Measurements from ENCODE around the gene SLC2A13. TPM values are rescaled to one million over a fixed set of nuclear protein-coding genes. Genes with fewer than 3 reads are reported as not detected.

SLC2A13 gene
- total and polyA plus RNA-seq, 2 donors (not counting 1 experiment from before 2014, with no cell fraction given): 5.4 to 10.2 TPM

DNA sequence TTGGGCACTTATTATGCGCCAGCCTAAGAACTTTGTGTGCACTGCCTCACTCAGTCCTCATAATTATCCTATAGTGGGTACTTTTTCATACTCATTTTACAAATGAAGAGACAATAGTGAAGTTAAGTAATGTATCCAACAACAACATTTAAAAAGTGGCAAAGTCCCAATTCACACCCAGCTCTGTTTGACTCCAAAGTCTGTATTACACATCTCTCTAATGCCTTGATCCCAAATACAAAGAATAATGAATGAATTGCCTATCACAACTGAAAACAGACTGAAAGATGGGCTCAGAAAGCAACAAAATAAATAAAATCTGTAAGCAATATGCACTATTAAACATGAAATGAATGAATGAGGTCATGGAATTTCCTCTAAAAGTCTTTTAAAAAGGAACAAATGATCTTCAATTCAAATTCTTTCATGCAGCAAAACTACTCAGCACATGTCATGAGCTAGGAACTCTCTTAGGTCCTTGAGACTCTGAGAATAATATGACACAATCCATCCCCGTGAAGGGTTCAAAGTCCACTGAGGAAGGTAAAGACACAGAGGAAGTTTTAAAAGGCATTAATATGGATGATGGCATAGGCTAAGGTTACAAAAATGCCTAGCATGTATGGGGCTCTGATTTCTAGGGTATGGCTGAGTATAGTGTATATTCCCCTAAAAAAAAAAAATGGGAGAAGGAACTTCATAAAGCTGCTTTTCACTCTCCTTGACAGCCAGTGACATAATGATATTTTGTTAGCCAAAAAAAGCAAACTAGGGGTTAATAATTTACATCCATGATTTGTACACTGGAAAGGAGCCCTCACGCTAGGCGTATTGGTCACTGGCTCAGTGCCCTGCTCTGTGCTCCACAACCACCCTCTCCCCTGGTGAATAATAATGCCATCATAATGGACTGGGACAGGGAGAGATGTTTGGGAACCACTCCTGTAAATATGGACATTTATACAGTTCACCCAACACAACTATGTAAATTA lies 103.4 kb downstream of the SLC2A13 start:
- Histone ChIP-seq H3K36me3 (ENCODE audit: control insufficient read depth, insufficient read depth, low read length) (no peaks in the 10 kb centered on the region), H4K20me1 (ENCODE audit: control insufficient read depth, extremely low read depth, insufficient read depth, low read length) (no peaks in the 10 kb centered on the region)
- no peak for DNase-seq (ENCODE audit: low read depth in 2 of 2)

DNA sequence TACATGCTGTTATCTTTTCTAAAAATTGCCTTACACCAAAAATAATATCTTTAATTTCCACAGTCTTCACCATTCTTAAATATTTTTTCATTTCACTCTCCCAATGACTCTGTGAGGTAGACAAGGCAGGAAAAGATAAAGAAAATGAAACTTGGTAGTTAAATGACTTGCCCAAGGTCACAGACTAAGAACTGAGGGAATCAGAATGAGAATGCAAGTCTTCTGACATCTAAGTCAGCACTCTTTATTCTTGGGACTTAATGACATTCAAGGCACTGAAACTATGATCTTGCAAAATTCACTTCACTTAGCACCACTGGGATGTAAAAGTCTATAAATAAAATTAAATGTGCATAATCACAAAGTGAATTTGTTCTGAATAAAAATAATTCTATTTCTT lies 104.5 kb downstream of the SLC2A13 start:
- no peaks in the 10 kb centered on the region for H3K36me3 ChIP-seq (ENCODE audit: control insufficient read depth, insufficient read depth, low read length)
- no peaks in the 10 kb centered on the region for H3K9me3 ChIP-seq (ENCODE audit: control insufficient read depth, insufficient read depth, low read depth, low read length)
- DNase-seq (ENCODE audit: low read depth in 2 of 2): no peak
- H3K27ac ChIP-seq (ENCODE audit: insufficient read depth, low read length): no peak overlapping the region
- H4K20me1 ChIP-seq (ENCODE audit: control insufficient read depth, extremely low read depth, insufficient read depth, low read length): no peaks in the 10 kb centered on the region
- no peak overlapping the region for H2AFZ ChIP-seq (ENCODE audit: low read length)
- H3K79me2 ChIP-seq (ENCODE audit: control insufficient read depth, insufficient read depth, low read length): no peaks in the 10 kb centered on the region
- H3K4me2 ChIP-seq (ENCODE audit: extremely low read depth, insufficient read depth, low read length): no peak overlapping the region
- no peak overlapping the region for H3K9ac ChIP-seq (ENCODE audit: insufficient read depth, low read length)
- TF ChIP-seq, protein P1, sequence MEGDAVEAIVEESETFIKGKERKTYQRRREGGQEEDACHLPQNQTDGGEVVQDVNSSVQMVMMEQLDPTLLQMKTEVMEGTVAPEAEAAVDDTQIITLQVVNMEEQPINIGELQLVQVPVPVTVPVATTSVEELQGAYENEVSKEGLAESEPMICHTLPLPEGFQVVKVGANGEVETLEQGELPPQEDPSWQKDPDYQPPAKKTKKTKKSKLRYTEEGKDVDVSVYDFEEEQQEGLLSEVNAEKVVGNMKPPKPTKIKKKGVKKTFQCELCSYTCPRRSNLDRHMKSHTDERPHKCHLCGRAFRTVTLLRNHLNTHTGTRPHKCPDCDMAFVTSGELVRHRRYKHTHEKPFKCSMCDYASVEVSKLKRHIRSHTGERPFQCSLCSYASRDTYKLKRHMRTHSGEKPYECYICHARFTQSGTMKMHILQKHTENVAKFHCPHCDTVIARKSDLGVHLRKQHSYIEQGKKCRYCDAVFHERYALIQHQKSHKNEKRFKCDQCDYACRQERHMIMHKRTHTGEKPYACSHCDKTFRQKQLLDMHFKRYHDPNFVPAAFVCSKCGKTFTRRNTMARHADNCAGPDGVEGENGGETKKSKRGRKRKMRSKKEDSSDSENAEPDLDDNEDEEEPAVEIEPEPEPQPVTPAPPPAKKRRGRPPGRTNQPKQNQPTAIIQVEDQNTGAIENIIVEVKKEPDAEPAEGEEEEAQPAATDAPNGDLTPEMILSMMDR (conservative IDR thresholded peaks at IDR 0.05 in 1 of 2, IDR thresholded peaks at IDR 0.05 in 1 of 2; ENCODE audit: low read depth in 1 of 2, low read length in 2 of 2): no peak
- no peaks in the 10 kb centered on the region for H3K4me1 ChIP-seq (ENCODE audit: control insufficient read depth, extremely low read depth, insufficient read depth, low read length)
- no peaks in the 10 kb centered on the region for H3K27me3 ChIP-seq (ENCODE audit: control insufficient read depth, insufficient read depth, low read length)
- no peak overlapping the region for H3K4me3 ChIP-seq (replicated peaks in 1 of 4; ENCODE audit: control extremely low read depth in 1 of 4, insufficient read depth in 1 of 4, low read depth in 3 of 4, low read length in 4 of 4)

More for the DNA sequence above, 103.4 kb downstream of the SLC2A13 start:
- Histone ChIP-seq H3K9me3 (ENCODE audit: control insufficient read depth, insufficient read depth, low read depth, low read length) (no peaks in the 10 kb centered on the region), H3K27ac (ENCODE audit: insufficient read depth, low read length) (no peak overlapping the region), H3K9ac (ENCODE audit: insufficient read depth, low read length) (no peak overlapping the region), H2AFZ (ENCODE audit: low read length) (no peak overlapping the region), H3K27me3 (ENCODE audit: control insufficient read depth, insufficient read depth, low read length) (no peaks in the 10 kb centered on the region), H3K79me2 (ENCODE audit: control insufficient read depth, insufficient read depth, low read length) (no peaks in the 10 kb centered on the region), H3K4me3 (replicated peaks in 1 of 4; ENCODE audit: control extremely low read depth in 1 of 4, insufficient read depth in 1 of 4, low read depth in 3 of 4, low read length in 4 of 4) (no peak overlapping the region), H3K4me2 (ENCODE audit: extremely low read depth, insufficient read depth, low read length) (no peak overlapping the region), H3K4me1 (ENCODE audit: control insufficient read depth, extremely low read depth, insufficient read depth, low read length) (no peaks in the 10 kb centered on the region)
- TF ChIP-seq EZH2 (IDR thresholded peaks at IDR 0.05; ENCODE audit: low read length, missing control alignments): no peak

DNA sequence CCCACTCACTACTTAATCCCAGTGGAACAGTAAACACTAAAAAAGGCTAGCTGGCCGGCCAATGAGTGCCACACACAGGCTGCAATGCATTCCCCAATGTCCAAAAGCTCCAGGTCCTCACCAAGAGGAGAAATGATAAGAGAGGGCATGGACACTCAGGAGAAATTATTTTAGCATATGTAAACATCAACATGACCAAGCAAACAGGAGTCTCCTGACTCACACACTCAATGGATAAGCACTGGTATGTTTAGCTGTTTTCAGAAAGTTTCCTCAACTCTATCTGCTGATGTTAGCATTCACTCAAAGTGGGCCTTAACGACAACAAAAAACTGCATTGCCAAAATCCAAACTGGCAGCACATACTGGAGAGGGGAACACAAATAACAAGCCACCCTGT lies 105.0 kb downstream of the SLC2A13 start:
- no peak for DNase-seq (ENCODE audit: low read depth in 2 of 2)
- Histone ChIP-seq H3K9ac (ENCODE audit: insufficient read depth, low read length) (no peak overlapping the region), H3K4me2 (ENCODE audit: extremely low read depth, insufficient read depth, low read length) (no peak overlapping the region), H4K20me1 (ENCODE audit: control insufficient read depth, extremely low read depth, insufficient read depth, low read length) (no peaks in the 10 kb centered on the region), H3K4me3 (replicated peaks in 1 of 4; ENCODE audit: control extremely low read depth in 1 of 4, insufficient read depth in 1 of 4, low read depth in 3 of 4, low read length in 4 of 4) (no peak overlapping the region), H3K36me3 (ENCODE audit: control insufficient read depth, insufficient read depth, low read length) (no peaks in the 10 kb centered on the region), H3K9me3 (ENCODE audit: control insufficient read depth, insufficient read depth, low read depth, low read length) (no peaks in the 10 kb centered on the region), H3K79me2 (ENCODE audit: control insufficient read depth, insufficient read depth, low read length) (no peaks in the 10 kb centered on the region), H2AFZ (ENCODE audit: low read length) (no peak overlapping the region), H3K27ac (ENCODE audit: insufficient read depth, low read length) (no peak overlapping the region), H3K4me1 (ENCODE audit: control insufficient read depth, extremely low read depth, insufficient read depth, low read length) (no peaks in the 10 kb centered on the region), H3K27me3 (ENCODE audit: control insufficient read depth, insufficient read depth, low read length) (no peaks in the 10 kb centered on the region)
- no peak for TF ChIP-seq EZH2 (IDR thresholded peaks at IDR 0.05; ENCODE audit: low read length, missing control alignments)
- TF ChIP-seq, protein P1 (conservative IDR thresholded peaks at IDR 0.05 in 1 of 2, IDR thresholded peaks at IDR 0.05 in 1 of 2; ENCODE audit: low read depth in 1 of 2, low read length in 2 of 2): no peak
